Right lobe of liver (tissue), 4 donors: Measurements from ENCODE around the gene EWSR1.

Source experiments
- POLR2A ChIP-seq: fragments of 450-650 bp; IDR thresholded peaks from one replicate; pipeline ENCODE4 v1.6.1; 2017; ENCODE audit warnings: antibody characterized with exemption, mild to moderate bottlenecking
- TF ChIP-seq, protein P1 (sequence below), 4 donors: fragments of 200-600 bp in 3 of 4; fragments of 450-650 bp in 1 of 4; IDR thresholded peaks; one replicate each; pipeline versions ENCODE4 v1.5.1 to v1.8.0; 2016 to 2022; ENCODE audit warnings: antibody characterized with exemption in 4 of 4, mild to moderate bottlenecking in 2 of 4
- donor health status: DM: no; HTN: no; CAD: no.
- donor health status: DM: no; HTN: no; CAD: no.
- donor health status: DM: no; HTN: yes; CAD: no.

DNA sequence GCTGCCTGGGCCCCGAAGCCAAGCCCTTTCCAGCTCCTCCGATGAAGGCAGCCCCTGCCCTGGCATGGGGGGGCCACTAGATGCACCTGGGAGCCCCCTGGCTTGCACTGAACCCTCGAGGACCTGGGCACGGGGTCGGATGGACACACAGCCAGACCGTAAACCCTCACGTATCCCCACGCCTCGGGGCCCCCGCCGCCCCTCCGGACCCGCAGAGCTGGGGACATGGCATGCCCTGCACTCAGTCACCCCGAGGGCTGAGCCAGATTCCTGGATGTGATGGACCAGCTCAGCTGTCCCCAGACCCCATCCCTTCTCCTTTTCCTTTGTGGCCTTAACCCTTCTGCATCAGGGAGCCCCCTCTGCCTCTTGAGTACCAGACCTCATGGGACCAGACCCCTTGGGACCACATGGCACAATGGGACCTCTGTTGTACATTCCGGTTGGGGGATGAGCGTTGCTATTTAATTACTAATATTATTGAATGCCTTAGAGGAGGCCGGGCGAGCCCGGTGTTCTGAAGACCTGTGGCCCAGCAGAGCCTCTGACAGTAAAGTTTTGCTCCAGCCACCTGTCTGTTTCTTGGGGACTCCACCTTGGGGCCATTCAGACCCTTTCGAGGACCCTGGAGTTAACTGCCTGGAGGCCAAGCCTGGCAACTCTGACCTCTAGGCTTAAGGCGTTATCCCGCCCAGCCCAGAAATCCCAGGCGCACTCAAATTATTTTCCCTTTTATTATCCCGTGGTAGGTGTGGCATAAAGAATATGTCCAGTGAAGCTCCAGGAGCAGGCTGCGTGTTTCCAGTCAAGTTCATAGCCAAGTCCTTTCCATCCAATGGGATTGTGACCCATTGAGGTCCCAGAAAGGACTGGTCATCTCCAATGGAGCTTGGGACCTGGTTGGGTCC lies 44.4 kb downstream of the EWSR1 start:
- TF ChIP-seq POLR2A = no peak
- TF ChIP-seq, protein P1, sequence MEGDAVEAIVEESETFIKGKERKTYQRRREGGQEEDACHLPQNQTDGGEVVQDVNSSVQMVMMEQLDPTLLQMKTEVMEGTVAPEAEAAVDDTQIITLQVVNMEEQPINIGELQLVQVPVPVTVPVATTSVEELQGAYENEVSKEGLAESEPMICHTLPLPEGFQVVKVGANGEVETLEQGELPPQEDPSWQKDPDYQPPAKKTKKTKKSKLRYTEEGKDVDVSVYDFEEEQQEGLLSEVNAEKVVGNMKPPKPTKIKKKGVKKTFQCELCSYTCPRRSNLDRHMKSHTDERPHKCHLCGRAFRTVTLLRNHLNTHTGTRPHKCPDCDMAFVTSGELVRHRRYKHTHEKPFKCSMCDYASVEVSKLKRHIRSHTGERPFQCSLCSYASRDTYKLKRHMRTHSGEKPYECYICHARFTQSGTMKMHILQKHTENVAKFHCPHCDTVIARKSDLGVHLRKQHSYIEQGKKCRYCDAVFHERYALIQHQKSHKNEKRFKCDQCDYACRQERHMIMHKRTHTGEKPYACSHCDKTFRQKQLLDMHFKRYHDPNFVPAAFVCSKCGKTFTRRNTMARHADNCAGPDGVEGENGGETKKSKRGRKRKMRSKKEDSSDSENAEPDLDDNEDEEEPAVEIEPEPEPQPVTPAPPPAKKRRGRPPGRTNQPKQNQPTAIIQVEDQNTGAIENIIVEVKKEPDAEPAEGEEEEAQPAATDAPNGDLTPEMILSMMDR (IDR thresholded peaks at IDR 0.05) = no peak
